Prostate gland (tissue), 2 donors: ENCODE measurements around the gene KLHL7.

Source experiments
- CTCF ChIP-seq, 4 experiments: fragments of 200-600 bp in 2 of 4; fragments of 450-650 bp in 2 of 4; sonication (generic) in 2 of 4; IDR thresholded peaks; 1 replicate in 3 of 4; 2 replicates in 1 of 4; pipeline ENCODE4 v1.5.1; 2016 to 2019; ENCODE audit warnings: antibody characterized with exemption in 4 of 4, mild to moderate bottlenecking in 2 of 4, moderate library complexity in 2 of 4
- POLR2A ChIP-seq: fragments of 450-650 bp; IDR thresholded peaks from one replicate; pipeline ENCODE4 v1.6.1; 2016; ENCODE audit warnings: antibody characterized with exemption, mild to moderate bottlenecking
- POLR2AphosphoS5 ChIP-seq: sonication (generic); formaldehyde crosslinking; IDR thresholded peaks from one replicate; pipeline ENCODE4 v1.6.1; 2017; ENCODE audit warnings: antibody characterized with exemption

DNA sequence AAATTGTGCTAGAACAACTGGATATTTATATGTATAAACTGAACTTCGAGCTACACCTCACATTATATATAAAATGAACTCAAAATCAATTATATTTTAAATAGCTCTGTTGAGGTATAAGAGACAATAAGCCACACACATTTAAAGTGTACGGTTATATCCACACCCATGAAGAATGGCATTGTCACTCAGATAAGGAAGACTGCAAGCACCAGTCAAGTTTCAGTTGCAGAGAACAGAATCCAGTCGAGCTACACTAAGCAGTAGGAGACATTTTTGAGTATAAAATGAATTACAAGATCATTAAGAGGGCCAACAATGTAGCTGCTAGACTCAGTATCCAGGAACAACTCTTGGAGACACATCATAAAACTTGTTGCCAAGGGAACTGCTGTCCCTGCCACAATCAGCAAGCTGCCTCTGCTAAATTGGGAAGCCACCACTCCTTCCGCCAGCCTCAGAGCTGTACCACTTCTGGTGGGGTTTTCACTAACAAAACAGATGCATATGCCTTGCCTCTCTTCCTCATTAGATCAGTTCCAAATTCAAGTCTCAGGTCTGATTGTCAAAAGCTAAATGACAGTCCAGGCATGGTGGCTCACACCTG lies 121.4 kb downstream of the KLHL7 start:
- no peak for TF ChIP-seq POLR2AphosphoS5
- TF ChIP-seq CTCF (IDR thresholded peaks at IDR 0.05): no peak
- no peak for TF ChIP-seq POLR2A
